HepG2 (cell line): ENCODE measurements around the gene ERV3-1. TPM values are rescaled to one million over a fixed set of nuclear protein-coding genes. Genes with fewer than 3 reads are reported as not detected.

Source experiments
- EEA1 ChIP-seq: sonication (generic); formaldehyde crosslinking; IDR thresholded peaks from 2 replicates; pipeline ENCODE4 v1.5.1; 2020; ENCODE audit warnings: mild to moderate bottlenecking, missing genetic modification reagents, borderline replicate concordance
- FOXA3 ChIP-seq: IDR thresholded peaks from 2 replicates; pipeline ENCODE4 v1.6.1; 2016; ENCODE audit warnings: missing genetic modification reagents, missing compliant biosample characterization
- GZF1 ChIP-seq: sonication (generic); formaldehyde crosslinking; IDR thresholded peaks from 2 replicates; pipeline ENCODE4 v1.5.1; 2020; ENCODE audit warnings: mild to moderate bottlenecking, missing genetic modification reagents
- HHEX ChIP-seq: IDR thresholded peaks from 2 replicates; pipeline ENCODE4 v1.6.1; 2016; ENCODE audit warnings: control low read depth
- KLF11 ChIP-seq: IDR thresholded peaks from 2 replicates; pipeline ENCODE4 v1.6.1; 2016; ENCODE audit warnings: missing compliant biosample characterization
- MBNL3 ChIP-seq: fragments of 250-450 bp; sonication (Bioruptor Pico); conservative IDR thresholded peaks from 2 replicates; pipeline ENCODE4 v1.8.0; 2022; ENCODE audit warnings: mild to moderate bottlenecking, inconsistent platforms
- NFRKB ChIP-seq: fragments of 450-650 bp; IDR thresholded peaks from 2 replicates; pipeline ENCODE4 v1.6.1; 2017
- NRL ChIP-seq: sonication (generic); formaldehyde crosslinking; IDR thresholded peaks from 2 replicates; pipeline ENCODE4 v1.5.0; 2020; ENCODE audit warnings: missing genetic modification reagents, mild to moderate bottlenecking, moderate library complexity, borderline replicate concordance
- SNRNP70 ChIP-seq: fragments of 200-400 bp; formaldehyde crosslinking; IDR thresholded peaks from 2 replicates; pipeline ENCODE4 v1.6.1; 2017; ENCODE audit warnings: mild to moderate bottlenecking, low read depth, low read length, moderate library complexity
- ZNF10 ChIP-seq: sonication (generic); formaldehyde crosslinking; IDR thresholded peaks from 2 replicates; pipeline ENCODE4 v1.4.0; 2020; ENCODE audit warnings: mild to moderate bottlenecking, low read depth, missing genetic modification reagents, borderline replicate concordance
- ZNF124 ChIP-seq: sonication (generic); formaldehyde crosslinking; IDR thresholded peaks from 2 replicates; pipeline ENCODE4 v1.4.0; 2020; ENCODE audit warnings: missing genetic modification reagents
- ZNF432 ChIP-seq: sonication (generic); formaldehyde crosslinking; IDR thresholded peaks from 2 replicates; pipeline ENCODE4 v1.5.0; 2020; ENCODE audit warnings: missing genetic modification reagents, mild to moderate bottlenecking, borderline replicate concordance
- ZNF563 ChIP-seq: sonication (generic); formaldehyde crosslinking; IDR thresholded peaks from 2 replicates; pipeline ENCODE4 v1.8.0; 2022; ENCODE audit warnings: mild to moderate bottlenecking, moderate library complexity, missing genetic modification reagents
- ZNF572 ChIP-seq: sonication (generic); formaldehyde crosslinking; IDR thresholded peaks from 2 replicates; pipeline ENCODE4 v1.5.1; 2020; ENCODE audit warnings: mild to moderate bottlenecking, missing genetic modification reagents
- ZNF761 ChIP-seq: sonication (generic); formaldehyde crosslinking; conservative IDR thresholded peaks from 2 replicates; pipeline ENCODE4 v1.4.0; 2020; ENCODE audit warnings: mild to moderate bottlenecking, missing genetic modification reagents
- polyA plus RNA-seq, 8 experiments: library from polyadenylated mRNA; depleted of rRNA in 3 of 8; stranded (reverse) in 7 of 8; unstranded in 1 of 8; fragments of >200 nt; fragmentation: Illumina TruSeq in 4 of 8; extraction: Trizol in 4 of 8; gene quantifications; 2 replicates each; pipeline versions ENCODE4 v1.2.1 to v1.2.3, GENCODE V29; 2011 to 2016; ENCODE audit warnings: low read depth in 4 of 8, missing spikeins in 1 of 8, mixed read lengths in 1 of 8; ENCODE audit not compliant: insufficient read depth in 1 of 8
- total RNA-seq, 5 experiments: library from RNA; depleted of rRNA; stranded (reverse); fragments of >200 nt; fragmentation: Illumina TruSeq; extraction: Trizol; gene quantifications; 2 replicates each; pipeline ENCODE4 v1.2.3, GENCODE V29; 2016; ENCODE audit warnings: low read depth in 1 of 5
- TF ChIP-seq, protein P1 (sequence below): IDR thresholded peaks from 2 replicates; pipeline ENCODE4 v1.6.1; 2016
- TF ChIP-seq, protein P2 (sequence below): sonication (generic); formaldehyde crosslinking; IDR thresholded peaks from 2 replicates; pipeline ENCODE4 v1.4.0; 2020; ENCODE audit warnings: mild to moderate bottlenecking, missing genetic modification reagents, borderline replicate concordance
- TF ChIP-seq, protein P3 (sequence below): sonication (generic); formaldehyde crosslinking; IDR thresholded peaks from 2 replicates; pipeline ENCODE4 v1.9.0; 2022; ENCODE audit warnings: low read depth, missing genetic modification reagents
- TF ChIP-seq, protein P4 (sequence below): sonication (generic); formaldehyde crosslinking; conservative IDR thresholded peaks from 2 replicates; pipeline ENCODE4 v1.4.0; 2020; ENCODE audit warnings: missing genetic modification reagents
- TF ChIP-seq, protein P5 (sequence below): sonication (generic); formaldehyde crosslinking; IDR thresholded peaks from 2 replicates; pipeline ENCODE4 v1.5.0; 2020; ENCODE audit warnings: mild to moderate bottlenecking, missing genetic modification reagents

Gene ERV3-1
- total and polyA plus RNA-seq, 2 of the 13 experiments (the other 11 are each of a cell fraction or from before 2014, with no cell fraction given) = 20.4 to 86.3 TPM

DNA sequence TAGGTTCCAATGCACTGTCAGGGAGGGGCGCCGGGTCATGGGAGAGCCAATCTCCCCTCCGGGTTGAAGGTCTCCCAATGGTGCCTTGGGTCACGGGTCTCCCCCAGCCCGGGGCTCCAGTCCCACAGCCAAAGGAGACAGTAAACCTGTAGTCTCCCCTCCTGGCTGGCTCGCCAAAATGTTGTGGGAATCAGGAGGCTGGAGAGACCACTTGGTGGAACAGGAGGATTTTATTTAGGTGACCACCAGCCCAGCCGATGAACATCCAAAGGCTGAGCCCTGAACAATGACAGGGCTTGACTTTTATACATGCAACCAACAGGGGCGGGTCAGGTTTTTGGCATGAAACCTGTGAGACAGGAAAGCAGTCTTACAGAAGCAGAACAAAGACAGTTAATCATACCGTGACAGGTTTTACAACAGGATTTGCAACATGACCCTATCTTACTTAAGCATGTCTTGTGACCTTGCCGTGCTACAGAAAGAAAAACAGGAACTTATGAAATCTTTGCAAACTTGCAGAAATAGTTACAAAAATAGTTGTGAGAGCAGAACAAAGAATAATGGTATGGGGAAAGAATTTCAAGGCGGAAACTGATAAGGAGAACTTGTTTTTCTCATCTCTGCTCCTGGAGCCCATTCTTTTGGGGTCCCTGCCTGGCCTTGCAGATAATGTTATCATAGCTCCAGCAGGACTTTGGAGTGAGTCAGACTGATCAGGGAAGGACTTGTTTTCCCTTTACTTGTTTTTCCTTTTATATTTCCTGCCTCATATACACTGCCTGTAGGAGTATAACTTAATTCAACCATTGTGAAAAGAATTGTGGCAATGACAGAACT lies 7.1 kb downstream of the ERV3-1 start (continued):
- TF ChIP-seq, protein P1, sequence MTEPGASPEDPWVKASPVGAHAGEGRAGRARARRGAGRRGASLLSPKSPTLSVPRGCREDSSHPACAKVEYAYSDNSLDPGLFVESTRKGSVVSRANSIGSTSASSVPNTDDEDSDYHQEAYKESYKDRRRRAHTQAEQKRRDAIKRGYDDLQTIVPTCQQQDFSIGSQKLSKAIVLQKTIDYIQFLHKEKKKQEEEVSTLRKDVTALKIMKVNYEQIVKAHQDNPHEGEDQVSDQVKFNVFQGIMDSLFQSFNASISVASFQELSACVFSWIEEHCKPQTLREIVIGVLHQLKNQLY (CRISPR knock-in tag) = peak; percentile 89
- TF ChIP-seq, protein P2, sequence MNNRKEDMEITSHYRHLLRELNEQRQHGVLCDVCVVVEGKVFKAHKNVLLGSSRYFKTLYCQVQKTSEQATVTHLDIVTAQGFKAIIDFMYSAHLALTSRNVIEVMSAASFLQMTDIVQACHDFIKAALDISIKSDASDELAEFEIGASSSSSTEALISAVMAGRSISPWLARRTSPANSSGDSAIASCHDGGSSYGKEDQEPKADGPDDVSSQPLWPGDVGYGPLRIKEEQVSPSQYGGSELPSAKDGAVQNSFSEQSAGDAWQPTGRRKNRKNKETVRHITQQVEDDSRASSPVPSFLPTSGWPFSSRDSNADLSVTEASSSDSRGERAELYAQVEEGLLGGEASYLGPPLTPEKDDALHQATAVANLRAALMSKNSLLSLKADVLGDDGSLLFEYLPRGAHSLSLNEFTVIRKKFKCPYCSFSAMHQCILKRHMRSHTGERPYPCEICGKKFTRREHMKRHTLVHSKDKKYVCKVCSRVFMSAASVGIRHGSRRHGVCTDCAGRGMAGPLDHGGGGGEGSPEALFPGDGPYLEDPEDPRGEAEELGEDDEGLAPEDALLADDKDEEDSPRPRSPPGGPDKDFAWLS (CRISPR knock-in tag) = no peak
- TF ChIP-seq ZNF432 (CRISPR knock-in tag) (no peak), ZNF124 (CRISPR knock-in tag) (peak; percentile 47; the same call in 1 of the 2 replicates), KLF11 (CRISPR knock-in tag) (0 out of 2 replicates have a peak, but pooled peaks have one; percentile 22), ZNF761 (CRISPR knock-in tag) (0 out of 2 replicates have a peak, but pooled peaks have one; percentile 11), HHEX (CRISPR knock-in tag) (no peak), NFRKB (no peak), EEA1 (CRISPR knock-in tag) (no peak), ZNF563 (CRISPR knock-in tag) (no peak), ZNF572 (CRISPR knock-in tag) (no peak), NRL (CRISPR knock-in tag) (no peak), SNRNP70 (no peak), GZF1 (CRISPR knock-in tag) (no peak), MBNL3 (CRISPR knock-in tag) (no peak), ZNF10 (CRISPR knock-in tag) (no peak), FOXA3 (CRISPR knock-in tag) (peak; percentile 95)
- TF ChIP-seq, protein P3, sequence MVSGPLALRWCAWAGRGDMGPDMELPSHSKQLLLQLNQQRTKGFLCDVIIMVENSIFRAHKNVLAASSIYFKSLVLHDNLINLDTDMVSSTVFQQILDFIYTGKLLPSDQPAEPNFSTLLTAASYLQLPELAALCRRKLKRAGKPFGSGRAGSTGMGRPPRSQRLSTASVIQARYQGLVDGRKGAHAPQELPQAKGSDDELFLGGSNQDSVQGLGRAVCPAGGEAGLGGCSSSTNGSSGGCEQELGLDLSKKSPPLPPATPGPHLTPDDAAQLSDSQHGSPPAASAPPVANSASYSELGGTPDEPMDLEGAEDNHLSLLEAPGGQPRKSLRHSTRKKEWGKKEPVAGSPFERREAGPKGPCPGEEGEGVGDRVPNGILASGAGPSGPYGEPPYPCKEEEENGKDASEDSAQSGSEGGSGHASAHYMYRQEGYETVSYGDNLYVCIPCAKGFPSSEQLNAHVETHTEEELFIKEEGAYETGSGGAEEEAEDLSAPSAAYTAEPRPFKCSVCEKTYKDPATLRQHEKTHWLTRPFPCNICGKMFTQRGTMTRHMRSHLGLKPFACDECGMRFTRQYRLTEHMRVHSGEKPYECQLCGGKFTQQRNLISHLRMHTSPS = no peak
- TF ChIP-seq, protein P4, sequence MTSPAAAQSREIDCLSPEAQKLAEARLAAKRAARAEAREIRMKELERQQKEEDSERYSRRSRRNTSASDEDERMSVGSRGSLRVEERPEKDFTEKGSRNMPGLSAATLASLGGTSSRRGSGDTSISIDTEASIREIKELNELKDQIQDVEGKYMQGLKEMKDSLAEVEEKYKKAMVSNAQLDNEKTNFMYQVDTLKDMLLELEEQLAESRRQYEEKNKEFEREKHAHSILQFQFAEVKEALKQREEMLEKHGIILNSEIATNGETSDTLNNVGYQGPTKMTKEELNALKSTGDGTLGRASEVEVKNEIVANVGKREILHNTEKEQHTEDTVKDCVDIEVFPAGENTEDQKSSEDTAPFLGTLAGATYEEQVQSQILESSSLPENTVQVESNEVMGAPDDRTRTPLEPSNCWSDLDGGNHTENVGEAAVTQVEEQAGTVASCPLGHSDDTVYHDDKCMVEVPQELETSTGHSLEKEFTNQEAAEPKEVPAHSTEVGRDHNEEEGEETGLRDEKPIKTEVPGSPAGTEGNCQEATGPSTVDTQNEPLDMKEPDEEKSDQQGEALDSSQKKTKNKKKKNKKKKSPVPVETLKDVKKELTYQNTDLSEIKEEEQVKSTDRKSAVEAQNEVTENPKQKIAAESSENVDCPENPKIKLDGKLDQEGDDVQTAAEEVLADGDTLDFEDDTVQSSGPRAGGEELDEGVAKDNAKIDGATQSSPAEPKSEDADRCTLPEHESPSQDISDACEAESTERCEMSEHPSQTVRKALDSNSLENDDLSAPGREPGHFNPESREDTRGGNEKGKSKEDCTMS (CRISPR knock-in tag) = no peak
- TF ChIP-seq, protein P5, sequence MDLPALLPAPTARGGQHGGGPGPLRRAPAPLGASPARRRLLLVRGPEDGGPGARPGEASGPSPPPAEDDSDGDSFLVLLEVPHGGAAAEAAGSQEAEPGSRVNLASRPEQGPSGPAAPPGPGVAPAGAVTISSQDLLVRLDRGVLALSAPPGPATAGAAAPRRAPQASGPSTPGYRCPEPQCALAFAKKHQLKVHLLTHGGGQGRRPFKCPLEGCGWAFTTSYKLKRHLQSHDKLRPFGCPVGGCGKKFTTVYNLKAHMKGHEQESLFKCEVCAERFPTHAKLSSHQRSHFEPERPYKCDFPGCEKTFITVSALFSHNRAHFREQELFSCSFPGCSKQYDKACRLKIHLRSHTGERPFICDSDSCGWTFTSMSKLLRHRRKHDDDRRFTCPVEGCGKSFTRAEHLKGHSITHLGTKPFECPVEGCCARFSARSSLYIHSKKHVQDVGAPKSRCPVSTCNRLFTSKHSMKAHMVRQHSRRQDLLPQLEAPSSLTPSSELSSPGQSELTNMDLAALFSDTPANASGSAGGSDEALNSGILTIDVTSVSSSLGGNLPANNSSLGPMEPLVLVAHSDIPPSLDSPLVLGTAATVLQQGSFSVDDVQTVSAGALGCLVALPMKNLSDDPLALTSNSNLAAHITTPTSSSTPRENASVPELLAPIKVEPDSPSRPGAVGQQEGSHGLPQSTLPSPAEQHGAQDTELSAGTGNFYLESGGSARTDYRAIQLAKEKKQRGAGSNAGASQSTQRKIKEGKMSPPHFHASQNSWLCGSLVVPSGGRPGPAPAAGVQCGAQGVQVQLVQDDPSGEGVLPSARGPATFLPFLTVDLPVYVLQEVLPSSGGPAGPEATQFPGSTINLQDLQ (CRISPR knock-in tag) = no peak
